Neural crest cell (in vitro differentiated cells): ENCODE data around the gene ATOSA. TPM values are rescaled to one million over a fixed set of nuclear protein-coding genes. Genes with fewer than 3 reads are reported as not detected.

ENCODE experiments used
- DNase-seq: peaks from one replicate; pipeline ENCODE4 v3.0.0; 2021; ENCODE audit warnings: low read depth, mixed read lengths, low spot score
- H3K27ac Mint-ChIP-seq: one replicate; pipeline ENCODE4 v1.8.0; 2021; ENCODE audit warnings: mild to moderate bottlenecking, mixed read lengths; ENCODE audit not compliant: unreplicated experiment
- H3K27me3 Mint-ChIP-seq: 2 replicates; pipeline ENCODE4 v1.8.0; 2021; ENCODE audit warnings: low read depth, mild to moderate bottlenecking, mixed read lengths
- H3K36me3 Mint-ChIP-seq: 2 replicates; pipeline ENCODE4 v1.8.0; 2021; ENCODE audit warnings: low read depth, mild to moderate bottlenecking, mixed read lengths
- H3K4me1 Mint-ChIP-seq: 2 replicates; pipeline ENCODE4 v1.8.0; 2021; ENCODE audit warnings: mixed read lengths
- H3K4me3 Mint-ChIP-seq: one replicate; pipeline ENCODE4 v1.8.0; 2021; ENCODE audit warnings: mild to moderate bottlenecking, mixed read lengths
- H3K9me3 Mint-ChIP-seq: 2 replicates; pipeline ENCODE4 v1.8.0; 2021; ENCODE audit warnings: mixed read lengths
- total RNA-seq: library from RNA; stranded (reverse); gene quantifications from 2 replicates; pipeline ENCODE4 v1.2.1, GENCODE V29; 2021
- TF ChIP-seq, protein P1 (sequence below): fragments of 200-600 bp; sonication (generic); conservative IDR thresholded peaks from 2 replicates; pipeline ENCODE4 v1.5.0; 2021; ENCODE audit warnings: antibody characterized with exemption, mild to moderate bottlenecking

The ATOSA gene
- total RNA-seq, 1 donor from 2014 or later = 15.8 TPM

DNA sequence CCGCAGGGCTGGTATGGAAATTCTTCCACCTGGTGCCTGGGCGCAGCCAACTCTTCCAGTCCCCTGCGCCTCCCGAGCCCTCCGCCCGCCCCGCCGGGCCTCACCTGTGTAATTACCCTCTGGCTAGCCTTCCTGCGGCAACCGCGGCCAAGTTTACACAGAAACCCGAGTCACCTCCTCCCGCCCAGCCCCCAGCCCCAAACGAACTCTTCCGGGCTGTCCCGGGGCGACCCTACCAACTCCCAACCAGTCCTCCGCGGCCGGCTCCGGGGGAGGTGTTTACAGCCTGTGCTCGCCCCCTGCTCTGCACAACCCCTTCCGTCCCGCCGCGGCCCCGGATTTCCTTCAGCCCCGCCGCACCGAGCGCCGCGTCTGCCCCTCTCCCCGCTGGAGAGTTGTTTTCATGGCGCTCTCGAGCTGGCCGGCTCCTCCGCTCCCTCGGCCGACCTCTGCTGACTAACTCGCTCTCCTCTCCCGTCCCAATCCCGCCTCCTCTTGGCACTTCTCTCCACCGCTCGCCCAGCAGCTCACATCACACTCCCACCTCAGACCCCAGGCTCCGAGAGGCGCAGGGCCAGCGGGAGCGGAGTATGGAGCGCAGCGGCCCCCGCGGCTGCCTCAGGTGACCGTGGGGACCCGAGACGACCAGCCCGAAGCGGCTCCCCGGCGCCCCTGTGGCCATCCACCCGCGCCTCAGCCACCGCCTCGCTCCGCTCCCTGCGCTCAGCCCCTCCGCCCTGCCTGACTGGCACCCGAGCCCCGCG, 538 bp downstream of the ATOSA start:
- Mint-ChIP-seq H3K36me3 (no peaks in the 10 kb centered on the region), H3K4me3 (peak overlapping the region; percentile 99), H3K4me1 (peaks cover 20% of the 10 kb centered on the region), H3K27me3 (peaks cover 29% of the 10 kb centered on the region), H3K9me3 (no peaks in the 10 kb centered on the region), H3K27ac (peak overlapping the region; percentile 95)
- TF ChIP-seq, protein P1, sequence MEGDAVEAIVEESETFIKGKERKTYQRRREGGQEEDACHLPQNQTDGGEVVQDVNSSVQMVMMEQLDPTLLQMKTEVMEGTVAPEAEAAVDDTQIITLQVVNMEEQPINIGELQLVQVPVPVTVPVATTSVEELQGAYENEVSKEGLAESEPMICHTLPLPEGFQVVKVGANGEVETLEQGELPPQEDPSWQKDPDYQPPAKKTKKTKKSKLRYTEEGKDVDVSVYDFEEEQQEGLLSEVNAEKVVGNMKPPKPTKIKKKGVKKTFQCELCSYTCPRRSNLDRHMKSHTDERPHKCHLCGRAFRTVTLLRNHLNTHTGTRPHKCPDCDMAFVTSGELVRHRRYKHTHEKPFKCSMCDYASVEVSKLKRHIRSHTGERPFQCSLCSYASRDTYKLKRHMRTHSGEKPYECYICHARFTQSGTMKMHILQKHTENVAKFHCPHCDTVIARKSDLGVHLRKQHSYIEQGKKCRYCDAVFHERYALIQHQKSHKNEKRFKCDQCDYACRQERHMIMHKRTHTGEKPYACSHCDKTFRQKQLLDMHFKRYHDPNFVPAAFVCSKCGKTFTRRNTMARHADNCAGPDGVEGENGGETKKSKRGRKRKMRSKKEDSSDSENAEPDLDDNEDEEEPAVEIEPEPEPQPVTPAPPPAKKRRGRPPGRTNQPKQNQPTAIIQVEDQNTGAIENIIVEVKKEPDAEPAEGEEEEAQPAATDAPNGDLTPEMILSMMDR = no peak
- DNase-seq = peak; percentile 60

DNA sequence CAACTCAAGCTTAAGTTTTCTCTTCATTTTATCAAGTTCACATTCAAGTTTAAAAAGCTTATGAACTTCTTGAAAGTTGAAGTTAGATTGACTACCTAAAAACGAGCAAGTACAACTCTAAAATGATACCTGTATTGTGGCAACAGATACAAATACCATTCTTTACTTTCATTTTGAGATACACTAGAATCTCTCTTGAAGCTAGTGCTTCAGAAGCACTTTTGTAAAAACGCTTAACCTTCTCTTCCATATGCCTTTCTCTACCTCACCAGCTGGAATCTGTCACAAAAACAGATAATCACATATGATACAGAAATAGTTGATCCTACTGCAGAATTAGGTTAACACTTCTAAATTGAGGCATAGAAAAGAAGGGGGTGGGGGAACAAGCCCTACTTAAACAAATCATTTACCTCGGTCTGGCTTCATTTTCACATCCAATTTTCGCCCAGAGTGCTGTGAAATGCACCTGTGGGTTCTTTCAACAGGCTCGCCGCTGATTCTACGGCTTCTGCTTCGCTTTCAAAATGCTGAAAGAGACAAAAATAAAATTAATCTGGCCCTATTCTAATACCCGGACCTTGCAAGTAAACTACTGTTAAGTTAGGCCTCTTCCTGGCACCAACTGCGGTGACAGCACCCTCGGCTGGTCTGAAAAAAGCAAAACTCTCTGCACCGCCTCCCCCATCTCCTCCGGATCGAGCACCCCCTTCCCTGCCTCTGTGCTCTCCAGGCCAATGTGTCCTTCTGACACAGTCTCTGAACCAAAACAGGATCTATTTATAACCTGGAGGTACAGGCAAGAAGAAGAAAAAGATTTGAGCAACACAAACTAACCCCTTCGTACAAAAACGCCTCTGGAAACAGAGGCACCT, 1.4 kb downstream of the ATOSA start:
- no peaks in the 10 kb centered on the region for H3K36me3 Mint-ChIP-seq
- H3K27ac Mint-ChIP-seq = peak overlapping the region; percentile 22
- peaks cover 20% of the 10 kb centered on the region for H3K4me1 Mint-ChIP-seq
- DNase-seq = peak; percentile 6
- TF ChIP-seq, protein P1 = no peak
- H3K27me3 Mint-ChIP-seq = peaks cover 25% of the 10 kb centered on the region
- H3K9me3 Mint-ChIP-seq = no peaks in the 10 kb centered on the region
- H3K4me3 Mint-ChIP-seq = peak overlapping the region; percentile 99

DNA sequence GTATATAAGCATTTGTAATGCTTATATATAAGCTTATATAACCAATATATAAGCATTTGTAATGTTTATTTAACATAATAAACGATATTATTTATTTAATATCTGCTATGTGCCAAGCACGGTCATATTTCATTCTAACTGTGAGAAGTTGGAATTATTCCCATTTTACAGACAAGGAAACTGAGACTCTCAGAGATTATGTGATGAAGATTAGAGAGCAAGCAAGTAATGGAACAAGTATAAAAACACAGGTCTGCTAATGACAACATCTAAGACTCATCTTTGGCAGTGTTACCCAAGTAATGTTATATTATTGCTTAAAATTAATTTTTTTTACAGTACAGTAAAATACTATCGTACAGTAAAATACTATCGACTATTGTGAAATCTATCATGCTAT, 4.4 kb downstream of the ATOSA start:
- H3K36me3 Mint-ChIP-seq = no peaks in the 10 kb centered on the region
- TF ChIP-seq, protein P1 = no peak
- H3K4me1 Mint-ChIP-seq = peaks cover 17% of the 10 kb centered on the region
- no peak overlapping the region for H3K27ac Mint-ChIP-seq
- no peak for DNase-seq
- no peaks in the 10 kb centered on the region for H3K9me3 Mint-ChIP-seq
- H3K4me3 Mint-ChIP-seq = no peak overlapping the region
- no peaks in the 10 kb centered on the region for H3K27me3 Mint-ChIP-seq

DNA sequence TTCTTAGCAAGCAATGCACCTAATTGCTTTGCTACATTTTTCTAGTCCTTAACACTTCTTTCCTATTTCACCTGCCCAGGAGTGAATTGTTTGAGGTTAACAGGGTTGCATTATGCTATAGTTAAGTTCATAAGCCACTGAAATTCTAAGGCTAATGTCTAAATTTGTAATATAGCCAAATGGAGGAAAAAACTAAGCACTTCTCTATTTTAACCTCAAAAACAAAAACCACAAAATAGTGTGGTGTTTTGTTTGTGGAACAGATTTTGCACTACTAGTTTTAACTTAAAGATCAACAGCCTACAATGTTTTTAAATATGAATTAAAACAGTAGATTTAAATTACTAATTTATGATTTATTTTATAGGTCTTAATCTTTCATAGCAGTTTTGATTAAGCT, 5.5 kb downstream of the ATOSA start:
- Mint-ChIP-seq H3K9me3 (no peaks in the 10 kb centered on the region), H3K36me3 (no peaks in the 10 kb centered on the region), H3K27me3 (no peaks in the 10 kb centered on the region), H3K4me1 (peaks cover 14% of the 10 kb centered on the region), H3K27ac (no peak overlapping the region), H3K4me3 (no peak overlapping the region)
- TF ChIP-seq, protein P1 = no peak
- DNase-seq = no peak

DNA sequence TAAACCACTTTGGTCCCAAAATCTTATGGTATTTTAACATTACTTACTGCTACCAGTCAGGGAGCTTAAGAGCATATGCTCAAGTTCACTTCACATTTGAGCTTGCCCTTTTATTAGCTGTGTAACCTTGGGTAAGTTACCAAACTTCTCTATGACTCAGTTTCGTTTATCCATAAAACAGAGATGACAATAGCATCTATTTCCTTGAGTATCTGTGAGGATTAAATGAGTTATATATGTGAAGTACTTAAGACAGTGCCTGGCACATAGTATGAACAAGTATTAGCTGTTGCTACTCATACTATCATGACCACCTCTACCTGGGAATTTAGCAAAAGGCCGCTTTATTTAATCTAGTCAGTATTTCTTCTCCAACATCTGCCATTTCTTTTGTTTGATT, 5.9 kb downstream of the ATOSA start:
- no peak overlapping the region for H3K27ac Mint-ChIP-seq
- TF ChIP-seq, protein P1 = no peak
- no peaks in the 10 kb centered on the region for H3K9me3 Mint-ChIP-seq
- peaks cover 12% of the 10 kb centered on the region for H3K4me1 Mint-ChIP-seq
- no peaks in the 10 kb centered on the region for H3K27me3 Mint-ChIP-seq
- DNase-seq = no peak
- no peaks in the 10 kb centered on the region for H3K36me3 Mint-ChIP-seq
- no peak overlapping the region for H3K4me3 Mint-ChIP-seq
